SK-N-SH treated with all-trans-retinoic acid at 6 μM for 48 hours (cell line): Measurements from ENCODE around the gene RHOT2.

Experiments
- BACH2 ChIP-seq: fragments of 250-450 bp; sonication (Bioruptor Pico); IDR thresholded peaks from 2 replicates; pipeline ENCODE4 v1.9.0; 2021; ENCODE audit warnings: mild to moderate bottlenecking, borderline replicate concordance
- ESRRG ChIP-seq: fragments of 250-450 bp; sonication (Bioruptor Pico); IDR thresholded peaks from 2 replicates; pipeline ENCODE4 v1.6.1; 2021; ENCODE audit warnings: mild to moderate bottlenecking
- GLIS3 ChIP-seq: fragments of 250-450 bp; sonication (Bioruptor Pico); IDR thresholded peaks from 2 replicates; pipeline ENCODE4 v1.5.0; 2020; ENCODE audit warnings: mild to moderate bottlenecking, moderate library complexity
- ISL1 ChIP-seq: fragments of 250-450 bp; sonication (Bioruptor Pico); IDR thresholded peaks from 2 replicates; pipeline ENCODE4 v2.1.2; 2022; ENCODE audit warnings: mild to moderate bottlenecking, moderate library complexity
- OSR1 ChIP-seq: fragments of 250-450 bp; sonication (Bioruptor Pico); IDR thresholded peaks from 2 replicates; pipeline ENCODE4 v1.8.0; 2022; ENCODE audit warnings: moderate library complexity, mild to moderate bottlenecking, inconsistent platforms
- PPARA ChIP-seq: fragments of 250-450 bp; sonication (Bioruptor Pico); IDR thresholded peaks from 2 replicates; pipeline ENCODE4 v1.5.0; 2020; ENCODE audit warnings: mild to moderate bottlenecking, borderline replicate concordance
- RARB ChIP-seq: fragments of 250-450 bp; sonication (Bioruptor Pico); IDR thresholded peaks from 2 replicates; pipeline ENCODE4 v1.8.0; 2021; ENCODE audit warnings: mild to moderate bottlenecking, moderate library complexity
- SNAI2 ChIP-seq: fragments of 250-450 bp; sonication (Bioruptor Pico); IDR thresholded peaks from 2 replicates; pipeline ENCODE4 v1.5.0; 2020; ENCODE audit warnings: mild to moderate bottlenecking, moderate library complexity
- ZFP3 ChIP-seq: fragments of 250-450 bp; sonication (Bioruptor Pico); IDR thresholded peaks from 2 replicates; pipeline ENCODE4 v1.5.0; 2020; ENCODE audit warnings: mild to moderate bottlenecking, moderate library complexity
- ZNF565 ChIP-seq: fragments of 450-650 bp; formaldehyde crosslinking; conservative IDR thresholded peaks from 2 replicates; pipeline ENCODE4 v1.5.0; 2020; ENCODE audit warnings: low read depth, mild to moderate bottlenecking, moderate library complexity
- TF ChIP-seq, protein P1 (sequence below): fragments of 250-450 bp; sonication (Bioruptor Pico); IDR thresholded peaks from 2 replicates; pipeline ENCODE4 v1.8.0; 2021; ENCODE audit warnings: low read depth, mild to moderate bottlenecking, moderate library complexity, borderline replicate concordance
- TF ChIP-seq, protein P2 (sequence below): fragments of 250-450 bp; sonication (Bioruptor Pico); IDR thresholded peaks from 2 replicates; pipeline ENCODE4 v1.5.0; 2020; ENCODE audit warnings: mild to moderate bottlenecking, moderate library complexity
- TF ChIP-seq, protein P3 (sequence below): fragments of 250-450 bp; sonication (Bioruptor Pico); IDR thresholded peaks from 2 replicates; pipeline ENCODE4 v1.8.0; 2020; ENCODE audit warnings: mild to moderate bottlenecking, moderate library complexity, borderline replicate concordance
- TF ChIP-seq, protein P4 (sequence below): fragments of 250-450 bp; sonication (Bioruptor Pico); IDR thresholded peaks from 2 replicates; pipeline ENCODE4 v1.5.1; 2020; ENCODE audit warnings: low read depth, mild to moderate bottlenecking, moderate library complexity

DNA sequence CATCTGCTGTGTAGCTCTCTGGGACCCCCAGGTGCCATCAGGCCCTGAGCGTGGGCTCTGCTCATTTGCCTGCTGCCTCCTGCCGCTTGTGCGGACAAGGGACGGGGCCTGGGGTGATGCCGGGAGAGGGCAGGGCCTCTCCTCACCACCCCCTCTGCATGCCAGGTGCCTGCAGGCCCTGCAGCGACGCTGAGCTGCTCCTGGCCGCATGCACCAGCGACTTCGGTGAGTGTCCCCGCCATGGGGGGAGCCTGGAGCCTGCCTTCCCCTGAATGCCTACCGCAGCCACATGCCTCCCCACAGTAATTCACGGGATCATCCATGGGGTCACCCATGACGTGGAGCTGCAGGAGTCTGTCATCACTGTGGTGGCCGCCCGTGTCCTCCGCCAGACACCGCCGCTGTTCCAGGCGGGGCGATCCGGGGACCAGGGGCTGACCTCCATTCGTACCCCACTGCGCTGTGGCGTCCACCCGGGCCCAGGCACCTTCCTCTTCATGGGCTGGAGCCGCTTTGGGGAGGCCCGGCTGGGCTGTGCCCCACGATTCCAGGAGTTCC, 48.9 kb downstream of the RHOT2 start:
- TF ChIP-seq OSR1 (CRISPR knock-in tag) (no peak), ESRRG (CRISPR knock-in tag) (no peak), PPARA (CRISPR knock-in tag) (no peak), ISL1 (CRISPR knock-in tag) (no peak), RARB (CRISPR knock-in tag) (no peak), ZNF565 (CRISPR knock-in tag) (no peak), SNAI2 (CRISPR knock-in tag) (no peak), GLIS3 (CRISPR knock-in tag) (no peak), ZFP3 (CRISPR knock-in tag) (no peak), BACH2 (CRISPR knock-in tag) (no peak)
- TF ChIP-seq, protein P1, sequence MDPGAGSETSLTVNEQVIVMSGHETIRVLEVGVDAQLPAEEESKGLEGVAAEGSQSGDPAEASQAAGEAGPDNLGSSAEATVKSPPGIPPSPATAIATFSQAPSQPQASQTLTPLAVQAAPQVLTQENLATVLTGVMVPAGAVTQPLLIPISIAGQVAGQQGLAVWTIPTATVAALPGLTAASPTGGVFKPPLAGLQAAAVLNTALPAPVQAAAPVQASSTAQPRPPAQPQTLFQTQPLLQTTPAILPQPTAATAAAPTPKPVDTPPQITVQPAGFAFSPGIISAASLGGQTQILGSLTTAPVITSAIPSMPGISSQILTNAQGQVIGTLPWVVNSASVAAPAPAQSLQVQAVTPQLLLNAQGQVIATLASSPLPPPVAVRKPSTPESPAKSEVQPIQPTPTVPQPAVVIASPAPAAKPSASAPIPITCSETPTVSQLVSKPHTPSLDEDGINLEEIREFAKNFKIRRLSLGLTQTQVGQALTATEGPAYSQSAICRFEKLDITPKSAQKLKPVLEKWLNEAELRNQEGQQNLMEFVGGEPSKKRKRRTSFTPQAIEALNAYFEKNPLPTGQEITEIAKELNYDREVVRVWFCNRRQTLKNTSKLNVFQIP (CRISPR knock-in tag) = no peak
- TF ChIP-seq, protein P2, sequence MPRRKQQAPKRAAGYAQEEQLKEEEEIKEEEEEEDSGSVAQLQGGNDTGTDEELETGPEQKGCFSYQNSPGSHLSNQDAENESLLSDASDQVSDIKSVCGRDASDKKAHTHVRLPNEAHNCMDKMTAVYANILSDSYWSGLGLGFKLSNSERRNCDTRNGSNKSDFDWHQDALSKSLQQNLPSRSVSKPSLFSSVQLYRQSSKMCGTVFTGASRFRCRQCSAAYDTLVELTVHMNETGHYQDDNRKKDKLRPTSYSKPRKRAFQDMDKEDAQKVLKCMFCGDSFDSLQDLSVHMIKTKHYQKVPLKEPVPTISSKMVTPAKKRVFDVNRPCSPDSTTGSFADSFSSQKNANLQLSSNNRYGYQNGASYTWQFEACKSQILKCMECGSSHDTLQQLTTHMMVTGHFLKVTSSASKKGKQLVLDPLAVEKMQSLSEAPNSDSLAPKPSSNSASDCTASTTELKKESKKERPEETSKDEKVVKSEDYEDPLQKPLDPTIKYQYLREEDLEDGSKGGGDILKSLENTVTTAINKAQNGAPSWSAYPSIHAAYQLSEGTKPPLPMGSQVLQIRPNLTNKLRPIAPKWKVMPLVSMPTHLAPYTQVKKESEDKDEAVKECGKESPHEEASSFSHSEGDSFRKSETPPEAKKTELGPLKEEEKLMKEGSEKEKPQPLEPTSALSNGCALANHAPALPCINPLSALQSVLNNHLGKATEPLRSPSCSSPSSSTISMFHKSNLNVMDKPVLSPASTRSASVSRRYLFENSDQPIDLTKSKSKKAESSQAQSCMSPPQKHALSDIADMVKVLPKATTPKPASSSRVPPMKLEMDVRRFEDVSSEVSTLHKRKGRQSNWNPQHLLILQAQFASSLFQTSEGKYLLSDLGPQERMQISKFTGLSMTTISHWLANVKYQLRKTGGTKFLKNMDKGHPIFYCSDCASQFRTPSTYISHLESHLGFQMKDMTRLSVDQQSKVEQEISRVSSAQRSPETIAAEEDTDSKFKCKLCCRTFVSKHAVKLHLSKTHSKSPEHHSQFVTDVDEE = no peak
- TF ChIP-seq, protein P3, sequence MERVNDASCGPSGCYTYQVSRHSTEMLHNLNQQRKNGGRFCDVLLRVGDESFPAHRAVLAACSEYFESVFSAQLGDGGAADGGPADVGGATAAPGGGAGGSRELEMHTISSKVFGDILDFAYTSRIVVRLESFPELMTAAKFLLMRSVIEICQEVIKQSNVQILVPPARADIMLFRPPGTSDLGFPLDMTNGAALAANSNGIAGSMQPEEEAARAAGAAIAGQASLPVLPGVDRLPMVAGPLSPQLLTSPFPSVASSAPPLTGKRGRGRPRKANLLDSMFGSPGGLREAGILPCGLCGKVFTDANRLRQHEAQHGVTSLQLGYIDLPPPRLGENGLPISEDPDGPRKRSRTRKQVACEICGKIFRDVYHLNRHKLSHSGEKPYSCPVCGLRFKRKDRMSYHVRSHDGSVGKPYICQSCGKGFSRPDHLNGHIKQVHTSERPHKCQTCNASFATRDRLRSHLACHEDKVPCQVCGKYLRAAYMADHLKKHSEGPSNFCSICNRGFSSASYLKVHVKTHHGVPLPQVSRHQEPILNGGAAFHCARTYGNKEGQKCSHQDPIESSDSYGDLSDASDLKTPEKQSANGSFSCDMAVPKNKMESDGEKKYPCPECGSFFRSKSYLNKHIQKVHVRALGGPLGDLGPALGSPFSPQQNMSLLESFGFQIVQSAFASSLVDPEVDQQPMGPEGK (CRISPR knock-in tag) = no peak
- TF ChIP-seq, protein P4, sequence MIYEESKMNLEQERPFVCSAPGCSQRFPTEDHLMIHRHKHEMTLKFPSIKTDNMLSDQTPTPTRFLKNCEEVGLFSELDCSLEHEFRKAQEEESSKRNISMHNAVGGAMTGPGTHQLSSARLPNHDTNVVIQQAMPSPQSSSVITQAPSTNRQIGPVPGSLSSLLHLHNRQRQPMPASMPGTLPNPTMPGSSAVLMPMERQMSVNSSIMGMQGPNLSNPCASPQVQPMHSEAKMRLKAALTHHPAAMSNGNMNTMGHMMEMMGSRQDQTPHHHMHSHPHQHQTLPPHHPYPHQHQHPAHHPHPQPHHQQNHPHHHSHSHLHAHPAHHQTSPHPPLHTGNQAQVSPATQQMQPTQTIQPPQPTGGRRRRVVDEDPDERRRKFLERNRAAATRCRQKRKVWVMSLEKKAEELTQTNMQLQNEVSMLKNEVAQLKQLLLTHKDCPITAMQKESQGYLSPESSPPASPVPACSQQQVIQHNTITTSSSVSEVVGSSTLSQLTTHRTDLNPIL (CRISPR knock-in tag) = no peak
